Measurements from ENCODE around the gene KIF7.
"Not testable (repeated sequence)": the region's sequence is repeated elsewhere in the genome, so short reads cannot be mapped to it uniquely, and the experiment has no call there.

KIF7 gene

DNA sequence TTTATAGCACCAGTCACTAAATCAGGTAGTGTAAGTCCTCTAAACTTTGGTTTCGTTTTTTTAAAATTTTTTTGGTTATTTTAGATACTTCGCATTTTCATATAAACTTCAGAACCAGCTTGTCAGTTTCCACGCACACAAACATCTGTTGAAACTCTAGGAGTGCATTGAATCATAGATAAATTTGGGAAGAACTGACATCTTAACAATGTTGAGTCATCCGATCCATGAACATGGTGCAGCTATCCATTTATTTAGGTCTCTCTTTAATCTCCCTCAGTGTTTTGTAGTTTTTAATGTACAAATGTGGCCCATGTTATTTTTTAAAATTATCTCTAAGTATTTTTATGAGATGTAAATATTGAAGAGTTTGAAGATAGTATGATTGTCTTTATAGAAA, 62.2 kb downstream of the KIF7 start:
- TF ChIP-seq, protein P1, sequence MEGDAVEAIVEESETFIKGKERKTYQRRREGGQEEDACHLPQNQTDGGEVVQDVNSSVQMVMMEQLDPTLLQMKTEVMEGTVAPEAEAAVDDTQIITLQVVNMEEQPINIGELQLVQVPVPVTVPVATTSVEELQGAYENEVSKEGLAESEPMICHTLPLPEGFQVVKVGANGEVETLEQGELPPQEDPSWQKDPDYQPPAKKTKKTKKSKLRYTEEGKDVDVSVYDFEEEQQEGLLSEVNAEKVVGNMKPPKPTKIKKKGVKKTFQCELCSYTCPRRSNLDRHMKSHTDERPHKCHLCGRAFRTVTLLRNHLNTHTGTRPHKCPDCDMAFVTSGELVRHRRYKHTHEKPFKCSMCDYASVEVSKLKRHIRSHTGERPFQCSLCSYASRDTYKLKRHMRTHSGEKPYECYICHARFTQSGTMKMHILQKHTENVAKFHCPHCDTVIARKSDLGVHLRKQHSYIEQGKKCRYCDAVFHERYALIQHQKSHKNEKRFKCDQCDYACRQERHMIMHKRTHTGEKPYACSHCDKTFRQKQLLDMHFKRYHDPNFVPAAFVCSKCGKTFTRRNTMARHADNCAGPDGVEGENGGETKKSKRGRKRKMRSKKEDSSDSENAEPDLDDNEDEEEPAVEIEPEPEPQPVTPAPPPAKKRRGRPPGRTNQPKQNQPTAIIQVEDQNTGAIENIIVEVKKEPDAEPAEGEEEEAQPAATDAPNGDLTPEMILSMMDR (IDR thresholded peaks at IDR 0.05; ENCODE audit: low read depth, low read length): no peak
- H3K4me3 ChIP-seq (replicated peaks in 1 of 2; ENCODE audit: low read depth in 2 of 2, low read length in 2 of 2): no peak overlapping the region
- no peak for DNase-seq (ENCODE audit: low read depth in 2 of 2)

DNA sequence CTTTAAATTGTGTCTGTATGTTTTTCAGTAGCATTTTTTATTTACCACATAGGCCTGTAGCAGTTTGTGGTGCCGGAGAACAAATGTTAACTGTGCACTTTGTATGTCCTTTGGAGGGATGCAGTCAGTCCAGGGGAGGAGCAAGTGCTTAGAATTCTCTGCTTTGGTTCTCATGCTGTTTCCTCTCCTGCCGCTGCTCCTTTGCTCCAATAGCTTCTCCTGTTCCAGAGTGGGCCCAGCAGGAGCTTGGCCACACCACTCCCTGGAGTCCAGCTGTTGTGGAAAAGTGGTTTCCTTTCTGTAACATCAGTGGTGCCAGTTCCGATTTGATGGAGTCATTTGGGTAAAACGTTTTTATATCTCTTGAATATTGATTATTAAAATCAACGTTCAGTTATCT, 63.4 kb downstream of the KIF7 start:
- peak in 1 of 2 donors; percentile 14 for DNase-seq (ENCODE audit: low read depth in 2 of 2)
- no peak overlapping the region for H3K4me3 ChIP-seq (replicated peaks in 1 of 2; ENCODE audit: low read depth in 2 of 2, low read length in 2 of 2)

DNA sequence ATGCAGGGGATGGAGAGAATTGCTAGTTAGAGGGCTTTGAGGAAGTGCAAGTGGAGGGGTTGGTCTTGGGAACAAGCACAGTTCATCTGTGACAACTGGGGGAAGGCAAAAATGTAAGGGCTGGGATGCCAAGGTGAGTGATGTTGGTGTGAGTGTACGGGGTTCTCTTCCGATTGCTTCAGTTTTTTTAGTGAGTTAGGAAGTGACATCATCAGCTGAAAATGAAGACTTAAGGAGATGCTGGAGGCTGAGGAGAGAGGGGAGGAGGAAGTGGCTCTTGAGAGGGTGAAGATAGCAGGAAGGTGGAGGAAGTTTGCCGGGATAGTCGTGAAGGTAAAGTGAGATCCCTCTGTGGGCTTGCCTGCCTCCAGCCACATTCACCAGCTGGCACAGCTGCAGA, 67.3 kb downstream of the KIF7 start:
- H3K4me3 ChIP-seq (replicated peaks in 1 of 2; ENCODE audit: low read depth in 2 of 2, low read length in 2 of 2): peak overlapping the region in 1 of 2 donors; percentile 8
- TF ChIP-seq, protein P1 (IDR thresholded peaks at IDR 0.05; ENCODE audit: low read depth, low read length): no peak
- DNase-seq (ENCODE audit: low read depth in 2 of 2): peak; percentile 39 to 80

More for the DNA sequence above, 63.4 kb downstream of the KIF7 start:
- TF ChIP-seq, protein P1 (IDR thresholded peaks at IDR 0.05; ENCODE audit: low read depth, low read length): no peak

DNA sequence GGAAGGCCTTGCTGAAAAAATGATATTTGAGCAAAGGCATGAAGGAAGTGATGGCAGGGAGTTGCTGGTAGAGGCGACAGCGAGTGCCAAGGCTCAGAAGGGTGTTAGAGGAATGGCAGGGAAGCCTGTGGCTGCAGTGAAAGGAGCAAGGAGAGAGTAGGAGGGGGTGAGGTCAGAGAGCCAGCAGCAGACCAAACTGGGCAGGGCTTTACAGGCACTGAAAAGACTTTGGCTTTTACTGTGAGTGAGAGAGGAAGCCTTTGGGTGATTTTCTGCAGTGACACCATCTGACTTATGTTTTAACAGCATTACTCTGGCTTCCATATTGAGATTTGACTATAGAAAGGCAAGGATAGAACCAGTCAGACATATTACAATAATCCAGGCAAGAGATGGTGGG, 68.6 kb downstream of the KIF7 start:
- TF ChIP-seq, protein P1 (IDR thresholded peaks at IDR 0.05; ENCODE audit: low read depth, low read length): no peak
- H3K4me3 ChIP-seq (replicated peaks in 1 of 2; ENCODE audit: low read depth in 2 of 2, low read length in 2 of 2): no peak overlapping the region
- DNase-seq (ENCODE audit: low read depth in 2 of 2): no peak

DNA sequence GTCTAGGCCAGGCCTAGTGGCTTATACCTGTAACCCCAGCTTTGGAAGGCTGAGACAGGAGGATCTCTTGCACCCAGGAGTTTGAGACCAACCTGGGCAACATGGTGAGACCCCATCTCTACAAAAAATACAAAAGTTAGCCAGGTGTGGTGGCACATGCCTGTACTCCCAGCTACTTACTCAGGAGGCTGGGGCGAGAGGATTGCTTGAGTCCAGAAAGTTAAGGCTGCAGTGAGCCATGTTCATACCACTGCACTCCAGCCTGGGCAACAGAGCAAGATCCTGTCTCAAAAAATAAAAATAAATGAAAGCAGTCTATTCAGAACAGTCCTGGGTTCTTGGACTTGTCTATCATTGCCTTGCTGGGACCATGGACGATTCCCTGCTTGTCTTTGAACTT, 74.5 kb downstream of the KIF7 start:
- H3K4me3 ChIP-seq (replicated peaks in 1 of 2; ENCODE audit: low read depth in 2 of 2, low read length in 2 of 2); DNase-seq (ENCODE audit: low read depth in 2 of 2): not testable (repeated sequence)

DNA sequence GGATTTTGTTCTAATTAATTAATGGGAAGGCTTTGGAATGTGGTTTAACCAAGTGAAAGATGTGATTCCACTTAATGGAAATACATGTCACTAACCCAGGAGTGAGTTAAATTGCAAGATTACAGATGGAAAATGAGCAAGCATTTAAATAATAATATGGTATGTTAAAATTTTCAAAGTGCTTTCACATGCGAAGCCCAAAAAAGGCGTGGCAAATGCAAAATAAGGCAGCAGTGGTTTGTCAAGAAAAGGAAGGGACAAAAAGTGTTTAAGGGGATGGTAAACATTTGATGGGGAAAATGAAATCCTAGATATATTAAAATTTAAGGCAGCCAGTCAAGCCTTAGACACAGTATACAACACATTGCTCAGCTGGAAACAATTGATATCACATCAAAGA, 77.1 kb downstream of the KIF7 start:
- DNase-seq (ENCODE audit: low read depth in 2 of 2): no peak
- TF ChIP-seq, protein P1 (IDR thresholded peaks at IDR 0.05; ENCODE audit: low read depth, low read length): no peak
- peak overlapping the region in 1 of 2 donors; percentile 21 for H3K4me3 ChIP-seq (replicated peaks in 1 of 2; ENCODE audit: low read depth in 2 of 2, low read length in 2 of 2)

Data from cardiac fibroblast (primary cell).